Stimulated activated CD8-positive, alpha-beta memory T cell treated with anti-CD3 and anti-CD28 coated beads, Interleukin-15, amount 100 ng/mL, for 48 hours (primary cell): ENCODE results near the gene C19orf12.

Source experiments
- DNase-seq, 2 donors: peaks; one replicate each; pipeline ENCODE4 v3.0.0-alpha.2; 2020; ENCODE audit warnings: low read depth in 2 of 2

Gene C19orf12

GRCh38 chr19:29714953-29715700 is at the start of gene C19orf12:
Gene C19orf12 (minus strand): TSS chr19:29715261. CDS start chr19:29708413, 6,848 bp downstream.
- DNase-seq, result peak; percentile 49 to 56

GRCh38 chr19:29764361-29764760 is 49.3 kb upstream of the C19orf12 start:
- no peak for DNase-seq

- no peak for DNase-seq
Observed at GRCh38 chr19:29763196-29763595, 48.1 kb upstream of the C19orf12 start.

GRCh38 chr19:29761575-29762232 is 46.6 kb upstream of the C19orf12 start:
- DNase-seq, result no peak

- DNase-seq, result no peak
Observed at GRCh38 chr19:29760752-29761502, 45.9 kb upstream of the C19orf12 start.

- no peak for DNase-seq
Observed at GRCh38 chr19:29759359-29759758, 44.3 kb upstream of the C19orf12 start.

GRCh38 chr19:29758863-29759262 is 43.8 kb upstream of the C19orf12 start:
- DNase-seq, result no peak

- no peak for DNase-seq
Observed at GRCh38 chr19:29757551-29757950, 42.5 kb upstream of the C19orf12 start.

GRCh38 chr19:29753934-29754305 is 38.9 kb upstream of the C19orf12 start:
- DNase-seq, result no peak

GRCh38 chr19:29753190-29753933 is 38.3 kb upstream of the C19orf12 start:
- DNase-seq, result no peak

GRCh38 chr19:29752450-29753025 is 37.5 kb upstream of the C19orf12 start:
- no peak for DNase-seq

GRCh38 chr19:29751932-29752331 is 36.9 kb upstream of the C19orf12 start:
- no peak for DNase-seq

- DNase-seq, result no peak
Observed at GRCh38 chr19:29750001-29750400, 34.9 kb upstream of the C19orf12 start.

GRCh38 chr19:29748996-29749849 is 34.2 kb upstream of the C19orf12 start:
- no peak for DNase-seq

GRCh38 chr19:29745253-29745652 is 30.2 kb upstream of the C19orf12 start:
- DNase-seq, result no peak

GRCh38 chr19:29743681-29744080 is 28.6 kb upstream of the C19orf12 start:
- no peak for DNase-seq

GRCh38 chr19:29741776-29742175 is 26.7 kb upstream of the C19orf12 start:
- DNase-seq, result no peak

- DNase-seq, result no peak
Observed at GRCh38 chr19:29741226-29741625, 26.2 kb upstream of the C19orf12 start.

GRCh38 chr19:29737461-29738000 is 22.5 kb upstream of the C19orf12 start:
- no peak for DNase-seq

- DNase-seq, result no peak
Observed at GRCh38 chr19:29735829-29736228, 20.8 kb upstream of the C19orf12 start.
